Liver (tissue), 9 donors: ENCODE results near the gene ARHGEF28. TPM values are rescaled to one million over a fixed set of nuclear protein-coding genes. Genes with fewer than 3 reads are reported as not detected.

Experiments
- DNase-seq: peaks from one replicate; pipeline ENCODE4 v3.0.0-alpha.2; 2017; ENCODE audit warnings: low spot score
- H3K27ac ChIP-seq, 2 donors: one replicate each; pipeline ENCODE4 v1.7.0; 2013; ENCODE audit warnings: inconsistent platforms in 2 of 2, low read length in 2 of 2, control low read depth in 1 of 2, low read depth in 1 of 2, mild to moderate bottlenecking in 1 of 2
- H3K27me3 ChIP-seq, 4 donors: one replicate each; pipeline versions ENCODE4 v1.6.1 to v1.7.0; 2013; ENCODE audit warnings: low read length in 3 of 4, inconsistent platforms in 1 of 4, mild to moderate bottlenecking in 1 of 4, moderate library complexity in 1 of 4; ENCODE audit not compliant: control insufficient read depth in 4 of 4, insufficient read depth in 4 of 4
- H3K36me3 ChIP-seq, 4 donors: one replicate each; pipeline versions ENCODE4 v1.6.1 to v1.7.0; 2013; ENCODE audit warnings: low read length in 3 of 4, mild to moderate bottlenecking in 3 of 4, low read depth in 1 of 4, moderate library complexity in 1 of 4; ENCODE audit not compliant: control insufficient read depth in 4 of 4, insufficient read depth in 3 of 4
- H3K4me1 ChIP-seq, 4 donors: one replicate each; pipeline versions ENCODE4 v1.6.1 to v1.7.0; 2013; ENCODE audit warnings: low read length in 3 of 4, mild to moderate bottlenecking in 3 of 4, moderate library complexity in 1 of 4; ENCODE audit not compliant: control insufficient read depth in 4 of 4, insufficient read depth in 4 of 4
- H3K4me3 ChIP-seq, 3 donors: one replicate each; pipeline versions ENCODE4 v1.6.1 to v1.7.0; 2013; ENCODE audit warnings: low read length in 3 of 3, control low read depth in 1 of 3, low read depth in 1 of 3, mild to moderate bottlenecking in 1 of 3
- H3K9ac ChIP-seq, 2 donors: one replicate each; pipeline ENCODE4 v1.7.0; 2013; ENCODE audit warnings: low read length in 2 of 2, mild to moderate bottlenecking in 2 of 2, moderate library complexity in 2 of 2, control low read depth in 1 of 2, low read depth in 1 of 2
- H3K9me3 ChIP-seq, 4 donors: one replicate each; pipeline versions ENCODE4 v1.6.1 to v1.7.0; 2013; ENCODE audit warnings: low read length in 3 of 4; ENCODE audit not compliant: control insufficient read depth in 4 of 4
- EGR1 ChIP-seq, 2 donors: IDR thresholded peaks; 2 replicates each; pipeline ENCODE4 v1.6.1; 2016 to 2018; ENCODE audit warnings: antibody characterized with exemption in 2 of 2, low read depth in 2 of 2
- FOXA1 ChIP-seq: IDR thresholded peaks from 2 replicates; pipeline ENCODE4 v1.6.1; 2016; ENCODE audit warnings: antibody characterized with exemption
- FOXA2 ChIP-seq: IDR thresholded peaks from 2 replicates; pipeline ENCODE4 v1.6.1; 2016; ENCODE audit warnings: antibody characterized with exemption
- GABPA ChIP-seq, 2 donors: IDR thresholded peaks in 1 of 2; conservative IDR thresholded peaks in 1 of 2; 2 replicates each; pipeline ENCODE4 v1.6.1; 2016; ENCODE audit warnings: antibody characterized with exemption in 2 of 2, mild to moderate bottlenecking in 1 of 2, moderate library complexity in 1 of 2
- HNF4A ChIP-seq, 2 donors: conservative IDR thresholded peaks; 2 replicates each; pipeline ENCODE4 v1.6.1; 2016; ENCODE audit warnings: antibody characterized with exemption in 2 of 2, mild to moderate bottlenecking in 2 of 2
- HNF4G ChIP-seq: IDR thresholded peaks from 2 replicates; pipeline ENCODE4 v1.6.1; 2016; ENCODE audit warnings: antibody characterized with exemption
- JUND ChIP-seq, 2 donors: IDR thresholded peaks; 2 replicates each; pipeline ENCODE4 v1.6.1; 2016; ENCODE audit warnings: antibody characterized with exemption in 2 of 2
- NR2F2 ChIP-seq: IDR thresholded peaks from 2 replicates; pipeline ENCODE4 v1.6.1; 2016; ENCODE audit warnings: antibody characterized with exemption
- RAD21 ChIP-seq, 2 donors: IDR thresholded peaks; 2 replicates each; pipeline ENCODE4 v1.6.1; 2016; ENCODE audit warnings: antibody characterized with exemption in 2 of 2, mild to moderate bottlenecking in 2 of 2
- RXRA ChIP-seq, 2 donors: IDR thresholded peaks; 2 replicates each; pipeline ENCODE4 v1.6.1; 2017 to 2018; ENCODE audit warnings: antibody characterized with exemption in 2 of 2, mild to moderate bottlenecking in 1 of 2
- SP1 ChIP-seq: IDR thresholded peaks from 2 replicates; pipeline ENCODE4 v1.6.1; 2018; ENCODE audit warnings: antibody characterized with exemption, mild to moderate bottlenecking
- TAF1 ChIP-seq: conservative IDR thresholded peaks from 2 replicates; pipeline ENCODE4 v1.6.1; 2016; ENCODE audit warnings: antibody characterized with exemption, mild to moderate bottlenecking
- YY1 ChIP-seq: IDR thresholded peaks from 2 replicates; pipeline ENCODE4 v1.6.1; 2016; ENCODE audit warnings: antibody characterized with exemption, mild to moderate bottlenecking
- WGBS: extraction: QIAGEN DNeasy Blood & Tissue Kit; methylation state at CpG from one replicate; pipeline ENCODE4 v1.1.7; 2013; 5-methylcytosine and 5-hydroxymethylcytosine counted together
- polyA plus RNA-seq, 2 donors: library from polyadenylated mRNA; stranded (reverse) in 1 of 2; unstranded in 1 of 2; fragments of 200-250 nt in 1 of 2; fragments of >200 nt in 1 of 2; fragmentation: Nextera tagmentation in 1 of 2; extraction: Ambion mirVana in 1 of 2; gene quantifications; one replicate each; pipeline versions ENCODE4 v1.2.1 to v1.2.3, GENCODE V29; 2013 to 2015
- total RNA-seq, 2 donors: library from RNA; depleted of rRNA; stranded (reverse); fragments of >200 nt; gene quantifications; one replicate each; pipeline ENCODE4 v1.2.3, GENCODE V29; 2014
- TF ChIP-seq, protein P1 (sequence below): IDR thresholded peaks from 2 replicates; pipeline ENCODE4 v1.6.1; 2016; ENCODE audit warnings: antibody characterized with exemption
- TF ChIP-seq, protein P2 (sequence below): fragments of 150-350 bp; IDR thresholded peaks from 2 replicates; pipeline ENCODE4 v1.5.1; 2017; ENCODE audit warnings: improper control_type of control experiment, low read depth, low read length; ENCODE audit not compliant: missing input control
- TF ChIP-seq, protein P3 (sequence below): IDR thresholded peaks from 2 replicates; pipeline ENCODE4 v1.6.1; 2016; ENCODE audit warnings: antibody characterized with exemption
- TF ChIP-seq, protein P4 (sequence below): IDR thresholded peaks from 2 replicates; pipeline ENCODE4 v1.6.1; 2016; ENCODE audit warnings: antibody characterized with exemption
- TF ChIP-seq, protein P5 (sequence below): IDR thresholded peaks from 2 replicates; pipeline ENCODE4 v1.6.1; 2016; ENCODE audit warnings: antibody characterized with exemption, mild to moderate bottlenecking
- donor health status: healthy.
- donor health status: healthy.
- donor health status: healthy.
- donor health status: healthy.
- donor health status: healthy.

ARHGEF28 gene
- total and polyA plus RNA-seq, 4 donors, result 1.6 to 13.9 (median 3.6) TPM

DNA sequence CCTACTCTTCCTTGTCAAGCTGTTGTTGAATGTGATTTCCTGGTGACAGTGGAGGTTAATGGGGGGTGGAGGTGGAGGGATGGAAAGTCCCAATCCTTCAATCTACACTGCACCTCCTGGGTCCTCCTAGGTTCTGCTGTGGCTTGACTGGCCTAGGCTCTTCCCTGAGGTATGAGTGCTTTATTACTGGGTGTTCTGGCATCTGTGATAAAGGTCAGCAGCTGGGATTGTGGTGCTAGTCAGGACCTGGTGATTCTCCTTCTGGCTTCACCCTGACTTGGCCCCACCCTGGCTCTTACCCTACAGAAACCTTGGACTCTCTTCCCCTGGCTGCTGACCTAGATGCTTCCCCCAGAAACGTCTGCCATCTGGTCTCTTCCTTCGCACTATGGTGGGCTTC, 194.3 kb downstream of the ARHGEF28 start:
- H3K36me3 ChIP-seq, result no peaks in the 10 kb centered on the region
- TF ChIP-seq EGR1 (IDR thresholded peaks at IDR 0.05; ENCODE audit: low read depth in 2 of 2) (no peak), FOXA1 (no peak), RAD21 (IDR thresholded peaks at IDR 0.05) (no peak)
- no peaks in the 10 kb centered on the region for H3K27me3 ChIP-seq
- no peaks in the 10 kb centered on the region for H3K4me1 ChIP-seq
- WGBS, result 88% methylated on average over 2 of the region's 2 CpGs
- H3K9ac ChIP-seq, result no peak overlapping the region
- no peak overlapping the region for H3K27ac ChIP-seq
- H3K9me3 ChIP-seq, result no peaks in the 10 kb centered on the region
- DNase-seq, result no peak
- H3K4me3 ChIP-seq, result no peak overlapping the region

DNA sequence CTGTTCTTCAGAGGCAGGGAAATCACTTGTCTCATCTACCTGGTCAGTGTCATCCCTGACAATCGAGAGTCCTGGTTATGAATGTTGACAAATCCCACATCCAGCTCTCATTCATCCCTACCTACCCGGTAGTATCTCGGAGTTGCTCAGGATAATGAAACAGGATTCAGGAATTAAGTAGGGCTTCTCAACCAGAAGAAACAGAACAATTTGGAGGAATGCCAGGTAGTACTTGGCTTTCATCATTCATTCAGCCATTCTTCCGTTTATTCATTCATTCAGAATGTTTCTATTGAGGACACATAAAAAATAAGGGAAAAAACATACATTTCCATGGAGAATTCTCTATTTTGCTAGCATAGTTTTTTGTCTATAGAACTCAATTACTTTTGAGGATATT, 195.0 kb downstream of the ARHGEF28 start:
- WGBS, result 94% methylated on average over 4 of the region's 4 CpGs

More for the DNA sequence above, 195.0 kb downstream of the ARHGEF28 start:
- Histone ChIP-seq H3K27ac (no peak overlapping the region), H3K27me3 (no peaks in the 10 kb centered on the region), H3K4me3 (no peak overlapping the region), H3K36me3 (no peaks in the 10 kb centered on the region), H3K4me1 (no peaks in the 10 kb centered on the region), H3K9ac (no peak overlapping the region), H3K9me3 (no peaks in the 10 kb centered on the region)
- TF ChIP-seq, protein P1, sequence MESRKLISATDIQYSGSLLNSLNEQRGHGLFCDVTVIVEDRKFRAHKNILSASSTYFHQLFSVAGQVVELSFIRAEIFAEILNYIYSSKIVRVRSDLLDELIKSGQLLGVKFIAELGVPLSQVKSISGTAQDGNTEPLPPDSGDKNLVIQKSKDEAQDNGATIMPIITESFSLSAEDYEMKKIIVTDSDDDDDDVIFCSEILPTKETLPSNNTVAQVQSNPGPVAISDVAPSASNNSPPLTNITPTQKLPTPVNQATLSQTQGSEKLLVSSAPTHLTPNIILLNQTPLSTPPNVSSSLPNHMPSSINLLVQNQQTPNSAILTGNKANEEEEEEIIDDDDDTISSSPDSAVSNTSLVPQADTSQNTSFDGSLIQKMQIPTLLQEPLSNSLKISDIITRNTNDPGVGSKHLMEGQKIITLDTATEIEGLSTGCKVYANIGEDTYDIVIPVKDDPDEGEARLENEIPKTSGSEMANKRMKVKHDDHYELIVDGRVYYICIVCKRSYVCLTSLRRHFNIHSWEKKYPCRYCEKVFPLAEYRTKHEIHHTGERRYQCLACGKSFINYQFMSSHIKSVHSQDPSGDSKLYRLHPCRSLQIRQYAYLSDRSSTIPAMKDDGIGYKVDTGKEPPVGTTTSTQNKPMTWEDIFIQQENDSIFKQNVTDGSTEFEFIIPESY, result no peak
- TF ChIP-seq SP1 (no peak), FOXA2 (no peak), YY1 (no peak), HNF4G (no peak), TAF1 (no peak), FOXA1 (no peak), EGR1 (IDR thresholded peaks at IDR 0.05; ENCODE audit: low read depth in 2 of 2) (no peak), JUND (IDR thresholded peaks at IDR 0.05) (no peak), RXRA (IDR thresholded peaks at IDR 0.05) (no peak), GABPA (IDR thresholded peaks at IDR 0.05 in 1 of 2, conservative IDR thresholded peaks at IDR 0.05 in 1 of 2) (no peak), RAD21 (IDR thresholded peaks at IDR 0.05) (no peak), NR2F2 (no peak), HNF4A (conservative IDR thresholded peaks at IDR 0.05) (no peak)
- TF ChIP-seq, protein P2, sequence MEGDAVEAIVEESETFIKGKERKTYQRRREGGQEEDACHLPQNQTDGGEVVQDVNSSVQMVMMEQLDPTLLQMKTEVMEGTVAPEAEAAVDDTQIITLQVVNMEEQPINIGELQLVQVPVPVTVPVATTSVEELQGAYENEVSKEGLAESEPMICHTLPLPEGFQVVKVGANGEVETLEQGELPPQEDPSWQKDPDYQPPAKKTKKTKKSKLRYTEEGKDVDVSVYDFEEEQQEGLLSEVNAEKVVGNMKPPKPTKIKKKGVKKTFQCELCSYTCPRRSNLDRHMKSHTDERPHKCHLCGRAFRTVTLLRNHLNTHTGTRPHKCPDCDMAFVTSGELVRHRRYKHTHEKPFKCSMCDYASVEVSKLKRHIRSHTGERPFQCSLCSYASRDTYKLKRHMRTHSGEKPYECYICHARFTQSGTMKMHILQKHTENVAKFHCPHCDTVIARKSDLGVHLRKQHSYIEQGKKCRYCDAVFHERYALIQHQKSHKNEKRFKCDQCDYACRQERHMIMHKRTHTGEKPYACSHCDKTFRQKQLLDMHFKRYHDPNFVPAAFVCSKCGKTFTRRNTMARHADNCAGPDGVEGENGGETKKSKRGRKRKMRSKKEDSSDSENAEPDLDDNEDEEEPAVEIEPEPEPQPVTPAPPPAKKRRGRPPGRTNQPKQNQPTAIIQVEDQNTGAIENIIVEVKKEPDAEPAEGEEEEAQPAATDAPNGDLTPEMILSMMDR, result no peak
- TF ChIP-seq, protein P3, sequence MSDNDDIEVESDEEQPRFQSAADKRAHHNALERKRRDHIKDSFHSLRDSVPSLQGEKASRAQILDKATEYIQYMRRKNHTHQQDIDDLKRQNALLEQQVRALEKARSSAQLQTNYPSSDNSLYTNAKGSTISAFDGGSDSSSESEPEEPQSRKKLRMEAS, result no peak
- TF ChIP-seq, protein P4, sequence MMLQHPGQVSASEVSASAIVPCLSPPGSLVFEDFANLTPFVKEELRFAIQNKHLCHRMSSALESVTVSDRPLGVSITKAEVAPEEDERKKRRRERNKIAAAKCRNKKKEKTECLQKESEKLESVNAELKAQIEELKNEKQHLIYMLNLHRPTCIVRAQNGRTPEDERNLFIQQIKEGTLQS, result no peak
- TF ChIP-seq, protein P5, sequence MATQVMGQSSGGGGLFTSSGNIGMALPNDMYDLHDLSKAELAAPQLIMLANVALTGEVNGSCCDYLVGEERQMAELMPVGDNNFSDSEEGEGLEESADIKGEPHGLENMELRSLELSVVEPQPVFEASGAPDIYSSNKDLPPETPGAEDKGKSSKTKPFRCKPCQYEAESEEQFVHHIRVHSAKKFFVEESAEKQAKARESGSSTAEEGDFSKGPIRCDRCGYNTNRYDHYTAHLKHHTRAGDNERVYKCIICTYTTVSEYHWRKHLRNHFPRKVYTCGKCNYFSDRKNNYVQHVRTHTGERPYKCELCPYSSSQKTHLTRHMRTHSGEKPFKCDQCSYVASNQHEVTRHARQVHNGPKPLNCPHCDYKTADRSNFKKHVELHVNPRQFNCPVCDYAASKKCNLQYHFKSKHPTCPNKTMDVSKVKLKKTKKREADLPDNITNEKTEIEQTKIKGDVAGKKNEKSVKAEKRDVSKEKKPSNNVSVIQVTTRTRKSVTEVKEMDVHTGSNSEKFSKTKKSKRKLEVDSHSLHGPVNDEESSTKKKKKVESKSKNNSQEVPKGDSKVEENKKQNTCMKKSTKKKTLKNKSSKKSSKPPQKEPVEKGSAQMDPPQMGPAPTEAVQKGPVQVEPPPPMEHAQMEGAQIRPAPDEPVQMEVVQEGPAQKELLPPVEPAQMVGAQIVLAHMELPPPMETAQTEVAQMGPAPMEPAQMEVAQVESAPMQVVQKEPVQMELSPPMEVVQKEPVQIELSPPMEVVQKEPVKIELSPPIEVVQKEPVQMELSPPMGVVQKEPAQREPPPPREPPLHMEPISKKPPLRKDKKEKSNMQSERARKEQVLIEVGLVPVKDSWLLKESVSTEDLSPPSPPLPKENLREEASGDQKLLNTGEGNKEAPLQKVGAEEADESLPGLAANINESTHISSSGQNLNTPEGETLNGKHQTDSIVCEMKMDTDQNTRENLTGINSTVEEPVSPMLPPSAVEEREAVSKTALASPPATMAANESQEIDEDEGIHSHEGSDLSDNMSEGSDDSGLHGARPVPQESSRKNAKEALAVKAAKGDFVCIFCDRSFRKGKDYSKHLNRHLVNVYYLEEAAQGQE, result no peak
- no peak for DNase-seq
